Measurements from ENCODE around the gene KLHL5.

KLHL5 gene, protein sequence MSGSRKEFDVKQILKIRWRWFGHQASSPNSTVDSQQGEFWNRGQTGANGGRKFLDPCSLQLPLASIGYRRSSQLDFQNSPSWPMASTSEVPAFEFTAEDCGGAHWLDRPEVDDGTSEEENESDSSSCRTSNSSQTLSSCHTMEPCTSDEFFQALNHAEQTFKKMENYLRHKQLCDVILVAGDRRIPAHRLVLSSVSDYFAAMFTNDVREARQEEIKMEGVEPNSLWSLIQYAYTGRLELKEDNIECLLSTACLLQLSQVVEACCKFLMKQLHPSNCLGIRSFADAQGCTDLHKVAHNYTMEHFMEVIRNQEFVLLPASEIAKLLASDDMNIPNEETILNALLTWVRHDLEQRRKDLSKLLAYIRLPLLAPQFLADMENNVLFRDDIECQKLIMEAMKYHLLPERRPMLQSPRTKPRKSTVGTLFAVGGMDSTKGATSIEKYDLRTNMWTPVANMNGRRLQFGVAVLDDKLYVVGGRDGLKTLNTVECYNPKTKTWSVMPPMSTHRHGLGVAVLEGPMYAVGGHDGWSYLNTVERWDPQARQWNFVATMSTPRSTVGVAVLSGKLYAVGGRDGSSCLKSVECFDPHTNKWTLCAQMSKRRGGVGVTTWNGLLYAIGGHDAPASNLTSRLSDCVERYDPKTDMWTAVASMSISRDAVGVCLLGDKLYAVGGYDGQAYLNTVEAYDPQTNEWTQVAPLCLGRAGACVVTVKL

DNA sequence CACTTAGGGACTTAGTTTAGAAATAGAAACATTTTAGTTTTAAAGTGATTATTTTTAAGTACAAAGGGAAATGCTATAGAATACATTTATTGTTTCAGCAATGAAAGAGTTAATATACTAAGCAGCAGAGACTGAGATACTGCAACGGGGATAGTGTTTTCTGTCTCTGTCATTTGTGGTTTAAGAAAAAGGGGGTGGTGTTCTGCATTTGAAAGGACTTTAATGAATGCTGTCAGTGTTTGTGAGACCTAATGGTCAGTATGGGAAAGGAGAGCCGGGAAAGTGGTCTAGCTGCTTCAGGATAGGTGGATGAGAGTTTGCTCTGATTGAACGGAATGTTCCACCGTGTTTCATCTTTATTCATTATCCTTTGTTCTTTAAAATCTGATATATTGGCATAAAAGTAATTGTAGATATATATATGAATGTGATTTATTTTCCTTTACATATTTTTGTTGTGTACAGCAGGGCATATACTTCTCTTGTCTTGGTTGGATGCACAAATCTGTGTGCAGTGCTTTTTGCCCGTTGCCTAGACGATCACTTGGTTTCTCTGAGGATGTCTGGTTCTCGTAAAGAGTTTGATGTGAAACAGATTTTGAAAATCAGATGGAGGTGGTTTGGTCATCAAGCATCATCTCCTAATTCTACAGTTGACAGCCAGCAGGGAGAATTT lies at the start of gene KLHL5:
KLHL5 (plus strand) TSS at position 139 of the 676 bp plus-strand sequence; CDS start at position 560, 421 bp downstream.
- Histone ChIP-seq H3K79me2 (ENCODE audit: insufficient read depth, low read length) (peaks cover 62% of the 10 kb centered on the region), H3F3A (ENCODE audit: low read depth) (no peaks in the 10 kb centered on the region), H3K27me3 (ENCODE audit: insufficient read depth, low read length, poor library complexity, severe bottlenecking) (no peaks in the 10 kb centered on the region), H3K9me3 (ENCODE audit: insufficient read depth, low read depth, low read length) (no peaks in the 10 kb centered on the region), H3K9me2 (replicated peaks; ENCODE audit: low read depth, low read length) (no peaks in the 10 kb centered on the region), H3K4me2 (ENCODE audit: low read depth, low read length, poor library complexity, severe bottlenecking) (no peak within 1 kb of the TSS), H4K20me1 (ENCODE audit: insufficient read depth, low read length, poor library complexity, severe bottlenecking) (peaks cover 24% of the 10 kb centered on the region), H2AFZ (ENCODE audit: low read length) (no peak within 1 kb of the TSS), H3K9ac (ENCODE audit: low read depth, low read length, poor library complexity, severe bottlenecking) (no peak within 1 kb of the TSS), H3K4me3 (ENCODE audit: low read length, poor library complexity, severe bottlenecking) (no peak within 1 kb of the TSS), H3K36me3 (ENCODE audit: insufficient read depth, low read length) (no peaks in the 10 kb centered on the region), H3K4me1 (ENCODE audit: insufficient read depth, low read length, poor library complexity, severe bottlenecking) (peaks cover 10% of the 10 kb centered on the region)
- no peak for TF ChIP-seq EZH2phosphoT487 (IDR thresholded peaks at IDR 0.05; ENCODE audit: borderline replicate concordance)
- TF ChIP-seq, protein P1, sequence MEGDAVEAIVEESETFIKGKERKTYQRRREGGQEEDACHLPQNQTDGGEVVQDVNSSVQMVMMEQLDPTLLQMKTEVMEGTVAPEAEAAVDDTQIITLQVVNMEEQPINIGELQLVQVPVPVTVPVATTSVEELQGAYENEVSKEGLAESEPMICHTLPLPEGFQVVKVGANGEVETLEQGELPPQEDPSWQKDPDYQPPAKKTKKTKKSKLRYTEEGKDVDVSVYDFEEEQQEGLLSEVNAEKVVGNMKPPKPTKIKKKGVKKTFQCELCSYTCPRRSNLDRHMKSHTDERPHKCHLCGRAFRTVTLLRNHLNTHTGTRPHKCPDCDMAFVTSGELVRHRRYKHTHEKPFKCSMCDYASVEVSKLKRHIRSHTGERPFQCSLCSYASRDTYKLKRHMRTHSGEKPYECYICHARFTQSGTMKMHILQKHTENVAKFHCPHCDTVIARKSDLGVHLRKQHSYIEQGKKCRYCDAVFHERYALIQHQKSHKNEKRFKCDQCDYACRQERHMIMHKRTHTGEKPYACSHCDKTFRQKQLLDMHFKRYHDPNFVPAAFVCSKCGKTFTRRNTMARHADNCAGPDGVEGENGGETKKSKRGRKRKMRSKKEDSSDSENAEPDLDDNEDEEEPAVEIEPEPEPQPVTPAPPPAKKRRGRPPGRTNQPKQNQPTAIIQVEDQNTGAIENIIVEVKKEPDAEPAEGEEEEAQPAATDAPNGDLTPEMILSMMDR (conservative IDR thresholded peaks at IDR 0.05; ENCODE audit: low read length): no peak

DNA sequence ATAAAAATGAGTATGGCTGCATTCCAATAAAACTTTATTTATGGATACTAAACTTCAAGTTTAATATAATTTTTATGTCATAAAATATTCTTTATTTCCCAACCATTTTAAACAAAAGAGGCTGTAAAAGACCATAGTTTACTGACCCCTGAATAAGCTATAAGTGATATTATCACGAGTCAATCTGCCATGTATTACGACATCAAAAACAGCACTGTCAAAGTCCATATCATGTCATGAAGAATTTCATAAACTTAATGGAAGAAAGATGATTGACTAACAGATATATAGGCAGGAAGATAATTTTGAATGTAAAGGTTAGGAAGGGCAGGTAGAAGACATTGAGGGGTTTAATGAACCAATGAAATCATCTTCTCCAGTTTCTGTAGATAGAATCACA lies 48.0 kb upstream of the KLHL5 start:
- no peaks in the 10 kb centered on the region for H3K9me3 ChIP-seq (ENCODE audit: insufficient read depth, low read depth, low read length)
- no peak overlapping the region for H3K4me3 ChIP-seq (ENCODE audit: low read length, poor library complexity, severe bottlenecking)
- no peaks in the 10 kb centered on the region for H3K4me1 ChIP-seq (ENCODE audit: insufficient read depth, low read length, poor library complexity, severe bottlenecking)
- no peaks in the 10 kb centered on the region for H3K79me2 ChIP-seq (ENCODE audit: insufficient read depth, low read length)
- TF ChIP-seq, protein P1 (conservative IDR thresholded peaks at IDR 0.05; ENCODE audit: low read length): no peak
- no peak for TF ChIP-seq EZH2phosphoT487 (IDR thresholded peaks at IDR 0.05; ENCODE audit: borderline replicate concordance)
- H2AFZ ChIP-seq (ENCODE audit: low read length): no peak overlapping the region
- no peak overlapping the region for H3K4me2 ChIP-seq (ENCODE audit: low read depth, low read length, poor library complexity, severe bottlenecking)
- H3K27me3 ChIP-seq (ENCODE audit: insufficient read depth, low read length, poor library complexity, severe bottlenecking): no peaks in the 10 kb centered on the region
- no peaks in the 10 kb centered on the region for H3K9me2 ChIP-seq (replicated peaks; ENCODE audit: low read depth, low read length)
- H3F3A ChIP-seq (ENCODE audit: low read depth): no peaks in the 10 kb centered on the region
- no peak overlapping the region for H3K9ac ChIP-seq (ENCODE audit: low read depth, low read length, poor library complexity, severe bottlenecking)
- no peaks in the 10 kb centered on the region for H3K36me3 ChIP-seq (ENCODE audit: insufficient read depth, low read length)
- H4K20me1 ChIP-seq (ENCODE audit: insufficient read depth, low read length, poor library complexity, severe bottlenecking): no peaks in the 10 kb centered on the region

DNA sequence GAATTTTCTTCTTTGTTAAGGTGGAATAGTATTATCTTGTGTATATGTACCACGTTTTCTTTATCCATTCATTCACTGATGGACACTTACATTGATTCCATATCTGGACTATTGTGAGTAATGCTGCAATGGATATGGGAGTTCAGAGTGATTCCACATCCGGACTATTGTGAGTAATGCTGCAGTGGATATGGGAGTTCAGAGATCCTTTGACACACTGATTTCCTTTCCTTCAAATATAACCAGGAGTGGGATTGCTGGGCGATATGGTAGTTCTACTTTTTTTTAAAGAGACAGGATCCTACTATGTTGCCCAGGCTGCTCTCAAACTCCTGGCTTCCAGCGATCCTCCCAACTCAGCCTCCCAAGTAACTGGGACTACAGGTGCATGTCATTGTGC lies 41.9 kb upstream of the KLHL5 start:
- no peak overlapping the region for H3K4me3 ChIP-seq (ENCODE audit: low read length, poor library complexity, severe bottlenecking)
- H3K9ac ChIP-seq (ENCODE audit: low read depth, low read length, poor library complexity, severe bottlenecking): no peak overlapping the region
- no peaks in the 10 kb centered on the region for H3F3A ChIP-seq (ENCODE audit: low read depth)
- H3K9me3 ChIP-seq (ENCODE audit: insufficient read depth, low read depth, low read length): peaks cover 4% of the 10 kb centered on the region; the same call in 1 of the 2 replicates
- TF ChIP-seq EZH2phosphoT487 (IDR thresholded peaks at IDR 0.05; ENCODE audit: borderline replicate concordance): no peak
- TF ChIP-seq, protein P1 (conservative IDR thresholded peaks at IDR 0.05; ENCODE audit: low read length): no peak
- no peaks in the 10 kb centered on the region for H3K27me3 ChIP-seq (ENCODE audit: insufficient read depth, low read length, poor library complexity, severe bottlenecking)
- no peaks in the 10 kb centered on the region for H3K9me2 ChIP-seq (replicated peaks; ENCODE audit: low read depth, low read length)
- H2AFZ ChIP-seq (ENCODE audit: low read length): no peak overlapping the region
- H4K20me1 ChIP-seq (ENCODE audit: insufficient read depth, low read length, poor library complexity, severe bottlenecking): no peaks in the 10 kb centered on the region
- H3K4me1 ChIP-seq (ENCODE audit: insufficient read depth, low read length, poor library complexity, severe bottlenecking): peaks cover under 1% of the 10 kb centered on the region
- no peak overlapping the region for H3K4me2 ChIP-seq (ENCODE audit: low read depth, low read length, poor library complexity, severe bottlenecking)
- no peaks in the 10 kb centered on the region for H3K36me3 ChIP-seq (ENCODE audit: insufficient read depth, low read length)
- no peaks in the 10 kb centered on the region for H3K79me2 ChIP-seq (ENCODE audit: insufficient read depth, low read length)

All from Loucy (cell line).